HG03060 (cell line): ENCODE results near the gene EVX1.

Source experiments
- ATAC-seq: cut with Tn5 transposase; IDR thresholded peaks from one replicate; pipeline ENCODE4 v1.9.1; 2021; ENCODE audit warnings: low read depth, moderate number of reproducible peaks; ENCODE audit not compliant: unreplicated experiment

Gene EVX1

DNA sequence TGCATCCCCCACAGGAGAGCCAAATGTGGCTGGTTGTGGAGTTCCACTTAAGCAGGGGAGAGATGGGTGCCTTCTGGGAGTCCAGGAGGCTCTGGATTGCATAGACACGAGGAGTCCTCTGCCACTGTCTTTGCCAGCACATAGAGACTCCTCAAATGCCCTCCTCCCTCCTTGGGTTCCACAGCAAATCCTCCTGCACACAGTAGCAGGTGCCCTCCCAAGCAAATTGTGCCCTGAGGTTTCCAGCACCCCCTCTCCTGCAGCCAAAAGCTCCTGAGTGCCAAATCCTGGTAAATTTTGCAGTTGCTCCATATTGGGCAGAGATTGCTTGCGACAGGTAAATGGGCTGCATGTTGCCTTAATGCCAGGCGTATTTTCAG lies 5.8 kb downstream of the EVX1 start:
- ATAC-seq = no peak

DNA sequence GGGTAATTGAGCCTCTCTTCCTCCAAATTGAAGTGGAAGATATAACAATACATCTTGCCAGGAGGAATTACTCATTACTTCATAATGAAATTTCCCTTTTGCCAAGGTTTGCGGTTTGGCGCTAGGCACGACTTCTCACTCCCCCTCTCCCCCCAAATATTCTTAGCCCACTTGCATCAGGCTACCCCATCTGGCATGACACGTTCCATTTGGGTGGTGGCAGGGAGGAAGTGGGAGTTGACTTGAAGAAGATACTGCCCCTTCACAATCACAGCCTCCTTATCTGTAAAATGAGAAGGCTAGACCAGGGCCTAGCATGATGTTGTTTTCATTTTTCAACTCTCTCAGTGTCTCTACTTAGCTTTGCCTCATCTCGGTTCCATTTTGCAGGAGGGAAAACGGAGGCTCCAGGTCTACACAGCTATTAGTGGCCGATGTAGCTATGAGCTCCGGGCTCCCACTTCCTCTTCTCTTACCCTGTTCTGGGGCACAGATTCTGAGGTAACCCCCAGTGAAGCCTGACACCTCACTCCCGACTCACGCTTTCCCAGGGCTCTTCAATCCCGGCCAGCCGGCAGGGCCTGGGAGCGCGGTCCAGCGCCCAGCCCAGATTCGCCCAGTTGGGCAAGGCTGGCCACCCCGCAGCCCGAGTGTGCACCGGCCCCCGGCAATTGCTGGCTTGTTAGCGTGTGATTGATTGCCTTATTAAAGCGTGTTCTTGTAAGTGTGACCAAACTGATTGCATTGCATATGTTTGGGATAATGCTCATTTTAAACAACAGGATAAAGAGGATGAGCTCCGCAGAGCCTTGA lies 6.5 kb downstream of the EVX1 start:
- ATAC-seq = no peak

DNA sequence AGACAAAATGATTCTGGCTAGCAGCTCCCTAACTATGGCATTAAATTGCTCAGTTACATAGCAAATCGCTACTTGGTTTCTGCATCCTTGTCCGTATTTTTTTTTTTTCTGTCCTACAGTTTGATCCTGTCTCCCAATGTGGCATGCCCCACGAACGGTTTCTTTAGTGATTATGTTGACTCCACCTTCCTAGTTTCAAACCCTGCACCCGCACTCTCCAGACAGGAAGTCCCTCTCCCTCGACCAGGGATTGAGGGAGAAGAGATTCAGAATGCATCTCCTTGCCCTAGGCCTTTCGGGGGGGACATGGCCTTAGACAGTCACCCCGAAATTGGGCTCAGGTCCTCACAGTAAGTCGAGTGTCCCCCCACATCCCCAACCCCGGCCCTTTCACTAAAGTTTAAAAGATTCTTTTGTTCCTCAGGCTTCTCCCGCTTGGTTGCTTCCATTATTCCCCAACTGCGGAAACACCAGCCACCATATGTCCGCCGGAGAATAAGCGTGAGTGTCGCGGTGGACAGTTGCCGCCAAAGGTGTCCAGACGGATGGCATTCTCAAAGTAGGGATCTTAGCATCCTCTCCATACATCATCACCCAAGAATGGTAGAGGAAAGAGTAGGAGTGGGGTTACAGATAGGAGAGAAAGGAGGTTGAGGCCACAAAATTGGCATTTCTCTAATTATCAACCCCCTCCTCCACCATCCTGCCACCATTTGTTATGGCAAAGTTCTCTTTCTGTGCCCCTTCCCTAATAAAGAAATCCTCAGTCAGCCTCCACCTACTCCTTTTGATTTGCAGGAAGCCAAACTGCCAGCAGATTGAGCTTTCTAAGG lies 7.3 kb downstream of the EVX1 start:
- no peak for ATAC-seq

DNA sequence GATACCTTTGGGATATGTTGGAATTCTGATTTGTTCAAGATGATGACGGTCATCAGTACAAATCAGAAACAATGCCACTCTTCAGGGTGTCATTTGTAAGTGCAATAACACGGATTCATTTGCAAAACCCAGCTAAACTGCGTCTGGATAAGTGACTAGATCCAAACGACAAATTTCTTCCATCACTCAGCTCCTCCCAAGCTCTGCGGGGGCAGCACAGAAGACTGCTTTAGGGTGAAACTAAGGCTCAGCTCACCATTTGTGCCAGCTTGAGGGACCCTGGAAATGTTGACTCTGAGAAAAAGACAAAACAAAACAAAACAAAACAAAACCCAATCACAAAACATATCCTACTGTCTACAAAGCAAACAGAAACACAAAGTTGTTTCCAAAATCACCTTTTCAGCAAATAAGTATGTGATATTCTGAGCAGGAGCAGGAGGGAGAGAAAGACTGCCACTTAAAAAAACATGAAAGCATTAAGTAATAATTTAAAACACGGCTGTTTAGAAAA lies 8.0 kb downstream of the EVX1 start:
- no peak for ATAC-seq

DNA sequence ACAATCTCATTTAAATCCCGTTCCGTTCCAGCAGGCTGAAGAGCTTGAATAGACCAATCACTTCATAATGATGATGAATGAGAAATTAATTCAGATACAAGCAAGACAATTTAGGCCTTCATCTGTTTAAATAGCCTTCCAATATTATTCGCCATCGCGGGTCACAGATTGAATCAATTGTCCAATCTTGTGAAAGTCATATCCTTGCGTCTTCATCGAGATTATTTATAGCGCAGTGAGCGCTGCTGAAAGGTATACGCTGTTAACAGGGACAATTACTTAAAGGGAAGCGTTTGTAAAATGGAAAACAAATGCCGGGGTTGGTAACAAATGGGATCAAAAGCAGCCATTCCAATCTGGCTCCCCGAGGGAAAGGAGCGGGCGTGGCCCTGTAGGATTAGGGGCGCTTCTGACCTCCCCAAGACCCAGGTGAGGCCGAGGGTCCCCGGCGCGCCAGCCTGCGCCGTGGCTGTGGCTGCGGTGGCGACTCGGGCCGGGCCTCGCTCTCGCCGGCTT lies 8.6 kb downstream of the EVX1 start:
- no peak for ATAC-seq

DNA sequence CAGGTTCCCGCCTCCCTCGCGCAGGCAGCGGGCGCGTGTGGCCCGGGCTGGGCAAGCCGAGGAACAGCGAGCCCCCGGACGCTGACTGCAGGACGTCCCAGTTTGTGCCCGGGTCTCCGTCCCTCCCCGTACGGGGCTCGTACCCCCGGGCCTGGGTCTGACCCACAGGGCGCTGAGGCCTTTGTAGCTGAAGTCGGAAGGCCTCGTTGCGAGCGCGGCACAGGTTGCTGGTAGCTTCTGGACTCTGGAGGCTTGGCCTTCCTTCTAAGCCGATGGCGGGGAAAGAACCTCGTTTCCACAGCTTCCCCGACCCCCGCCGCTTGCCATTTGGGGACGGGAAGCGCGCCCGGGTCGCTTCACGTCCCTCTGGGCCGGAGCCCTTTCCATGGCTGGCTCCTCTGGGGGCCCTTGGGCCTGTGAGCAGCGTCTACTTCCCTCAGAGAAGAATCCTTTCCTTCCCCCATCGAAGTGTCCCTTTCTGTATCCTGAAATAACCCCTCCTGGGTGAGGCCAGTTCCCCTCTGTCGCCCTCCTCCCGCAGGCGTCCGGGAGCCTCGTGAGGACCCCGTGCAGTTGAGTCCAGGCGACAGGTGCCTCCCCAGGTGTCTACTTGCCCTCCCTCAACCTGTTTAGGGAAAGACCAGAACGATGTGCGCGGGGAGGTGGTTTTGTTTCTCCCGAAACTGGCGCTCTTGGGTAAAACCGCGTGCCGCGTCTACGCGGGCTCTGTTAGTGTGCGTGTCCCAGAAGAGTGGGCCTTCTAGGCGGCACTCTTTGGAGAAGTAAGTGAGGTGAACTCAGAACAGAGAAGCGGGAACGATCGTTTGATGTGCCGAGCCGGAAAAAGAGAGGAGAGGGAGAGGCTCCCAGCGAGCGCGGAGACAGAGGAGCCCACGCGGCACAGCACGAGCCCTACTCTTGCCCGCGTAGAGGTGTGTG lies 9.3 kb downstream of the EVX1 start:
- ATAC-seq = no peak

DNA sequence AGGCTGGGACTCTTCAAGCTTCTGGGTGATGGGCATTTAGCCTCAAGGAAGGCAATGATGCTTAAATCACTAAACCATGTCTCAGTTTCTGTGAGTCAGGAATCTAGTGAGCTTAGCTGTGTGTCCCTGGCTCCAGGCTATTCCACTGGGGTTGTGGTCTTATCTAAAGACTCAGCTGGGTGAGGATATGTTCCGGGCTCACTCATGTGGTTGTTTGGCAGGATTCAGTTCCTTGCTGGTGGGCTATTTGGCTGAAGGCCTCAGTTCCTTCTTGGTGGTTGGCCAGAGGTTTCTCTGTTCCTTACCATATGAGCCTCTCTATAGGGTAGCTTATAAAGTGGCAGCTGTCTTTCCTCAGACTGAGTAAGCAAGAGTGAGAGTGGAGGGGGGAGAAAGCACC lies 12.0 kb downstream of the EVX1 start:
- no peak for ATAC-seq

DNA sequence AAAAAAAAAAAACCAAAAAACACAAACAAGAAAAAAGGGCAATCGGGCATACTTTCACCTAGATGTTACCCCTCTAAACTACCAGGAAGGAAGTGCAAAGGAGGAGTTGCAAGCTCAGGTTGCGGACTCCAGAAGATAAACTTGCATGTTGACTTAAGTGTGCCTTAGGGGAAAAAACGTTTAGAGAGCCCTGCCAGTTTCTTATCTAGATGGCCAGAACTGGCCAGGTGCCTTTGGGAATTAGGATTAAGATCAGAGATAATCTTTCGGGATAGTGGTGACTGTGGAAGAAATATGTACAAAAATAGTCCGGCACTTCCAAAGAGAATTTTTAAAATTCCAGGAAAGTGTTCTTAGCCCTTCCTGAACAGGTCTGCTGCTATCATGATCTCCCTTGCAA lies 17.6 kb downstream of the EVX1 start:
- no peak for ATAC-seq

DNA sequence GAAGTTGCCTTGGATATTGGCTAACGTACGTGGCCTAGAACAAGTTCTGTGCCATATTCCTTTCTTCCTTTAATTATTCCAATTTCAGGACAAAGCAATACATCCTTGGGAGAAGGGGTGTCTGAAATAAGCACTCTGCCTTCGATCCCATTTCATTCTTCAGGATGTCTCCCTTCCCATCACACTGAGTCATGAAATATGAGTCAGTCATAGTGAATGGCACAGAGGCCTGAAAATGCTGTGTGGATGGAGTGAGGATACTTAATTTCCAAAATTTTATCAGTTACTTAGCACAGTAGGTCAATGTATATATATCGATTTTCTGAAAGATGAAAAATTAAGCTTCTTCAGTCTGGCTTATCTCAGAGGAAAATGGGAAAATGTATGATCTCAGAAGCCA lies 19.5 kb downstream of the EVX1 start:
- ATAC-seq = no peak

DNA sequence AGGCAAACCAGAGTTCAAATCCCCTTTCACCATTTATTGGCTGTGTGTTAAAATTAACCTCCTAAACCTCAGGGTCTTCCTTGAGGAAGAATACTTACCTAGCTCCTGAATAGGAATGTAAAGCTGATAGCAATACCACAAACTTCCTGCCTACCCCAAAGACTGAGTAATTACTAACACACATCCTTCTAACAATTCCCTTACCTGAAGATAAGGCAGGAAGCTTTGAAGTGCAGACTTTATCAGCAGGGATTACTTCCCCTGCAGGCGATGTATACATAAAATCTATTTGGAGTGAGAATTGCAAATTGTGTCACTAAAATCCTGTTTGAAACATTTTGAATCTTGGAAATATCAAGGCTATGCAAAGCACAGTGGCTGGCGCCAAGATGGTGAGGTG lies 21.2 kb downstream of the EVX1 start:
- ATAC-seq = no peak

DNA sequence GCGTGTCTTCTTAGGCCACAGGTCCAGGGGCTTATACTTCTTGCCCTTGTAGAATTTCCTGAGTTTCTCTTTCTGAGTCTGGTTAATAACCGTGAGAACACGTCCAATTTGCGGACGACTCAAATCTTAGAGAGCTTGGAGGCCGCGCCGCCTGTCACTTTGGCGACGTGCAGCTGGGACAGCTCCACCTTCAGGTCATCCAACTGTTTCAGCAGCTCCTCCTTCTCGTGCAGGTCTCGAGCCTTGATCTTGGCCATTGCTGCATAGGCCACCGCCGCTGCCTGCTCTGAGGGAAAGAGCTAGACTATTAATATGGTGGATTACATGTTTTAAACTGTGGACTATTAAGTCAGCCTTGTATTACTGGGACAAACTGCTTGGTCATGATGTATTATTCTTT lies 26.9 kb downstream of the EVX1 start:
- ATAC-seq = no peak

DNA sequence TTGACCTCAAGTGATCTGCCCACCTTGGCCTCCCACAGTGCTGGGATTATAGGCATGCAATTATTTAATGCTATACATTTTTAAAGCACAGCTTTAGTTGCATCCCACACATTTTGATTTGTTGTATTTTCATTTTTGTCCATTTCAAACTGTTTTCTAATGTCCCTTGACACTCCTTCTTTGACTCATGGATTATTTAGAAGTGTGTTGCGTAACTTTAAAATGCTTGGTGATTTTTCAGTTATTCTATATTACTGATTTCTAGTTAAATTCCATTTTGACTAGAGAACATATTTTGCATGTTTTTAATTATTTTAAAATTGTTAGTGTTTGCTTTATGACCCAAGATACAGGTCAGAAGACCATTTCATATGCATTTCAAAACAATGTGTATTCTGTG lies 28.8 kb downstream of the EVX1 start:
- no peak for ATAC-seq

DNA sequence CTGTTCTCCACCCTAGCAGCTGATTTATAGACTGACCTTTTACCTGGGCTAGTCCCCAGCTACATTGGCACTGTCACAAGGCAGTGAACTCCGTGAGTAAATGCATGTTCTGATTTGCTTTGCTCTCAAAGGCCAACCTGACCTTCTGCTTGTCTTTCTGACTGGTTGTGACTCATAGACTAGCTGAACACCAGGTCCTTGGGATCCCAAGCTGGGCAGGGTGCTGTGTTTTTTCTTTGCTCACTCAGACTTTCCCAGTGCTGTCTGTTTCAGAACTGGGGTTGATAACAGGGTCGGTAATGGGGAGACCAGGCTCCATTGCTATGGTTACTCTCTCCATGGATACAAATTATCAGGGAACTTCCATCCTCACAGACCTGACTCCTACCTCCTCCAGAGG lies 35.0 kb downstream of the EVX1 start:
- ATAC-seq = no peak

DNA sequence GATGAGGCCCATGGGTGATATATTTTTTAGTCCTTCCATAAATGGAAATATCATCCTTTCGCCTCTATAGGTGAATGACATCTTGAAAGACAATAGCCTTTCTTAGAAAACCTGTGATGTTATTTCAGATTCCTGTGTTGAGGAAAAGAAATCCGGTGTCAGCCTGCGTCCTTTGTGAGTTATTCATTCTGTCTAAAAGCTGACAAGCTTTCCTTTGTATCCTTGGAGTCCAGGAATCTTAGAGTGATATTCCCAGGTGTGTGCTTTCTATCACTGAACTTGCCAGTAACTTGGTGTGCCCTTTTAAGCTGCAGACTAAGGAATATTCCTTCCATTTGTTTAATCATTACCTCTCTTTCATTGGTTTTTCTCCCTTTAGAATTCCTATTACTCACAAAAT lies 41.0 kb downstream of the EVX1 start:
- ATAC-seq = no peak

DNA sequence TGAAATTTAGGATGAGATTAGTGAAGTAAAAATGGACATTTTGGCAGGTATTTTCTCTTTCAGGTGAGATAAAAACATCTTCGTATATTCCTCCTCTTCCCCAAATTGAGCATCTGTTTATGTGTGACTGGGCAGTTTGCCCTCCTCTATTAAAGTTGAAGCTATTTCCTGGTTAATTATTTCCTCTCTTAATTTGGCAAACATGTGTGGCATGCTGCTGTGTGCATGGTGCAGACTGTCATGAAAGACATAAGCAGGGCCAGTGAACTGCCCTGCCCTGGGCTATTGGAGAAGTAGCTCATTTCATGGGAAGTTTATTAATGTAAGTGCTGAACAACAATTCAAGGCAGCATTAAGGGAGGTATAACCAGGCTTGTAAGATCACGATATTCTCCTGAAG lies 52.6 kb downstream of the EVX1 start:
- ATAC-seq = no peak

DNA sequence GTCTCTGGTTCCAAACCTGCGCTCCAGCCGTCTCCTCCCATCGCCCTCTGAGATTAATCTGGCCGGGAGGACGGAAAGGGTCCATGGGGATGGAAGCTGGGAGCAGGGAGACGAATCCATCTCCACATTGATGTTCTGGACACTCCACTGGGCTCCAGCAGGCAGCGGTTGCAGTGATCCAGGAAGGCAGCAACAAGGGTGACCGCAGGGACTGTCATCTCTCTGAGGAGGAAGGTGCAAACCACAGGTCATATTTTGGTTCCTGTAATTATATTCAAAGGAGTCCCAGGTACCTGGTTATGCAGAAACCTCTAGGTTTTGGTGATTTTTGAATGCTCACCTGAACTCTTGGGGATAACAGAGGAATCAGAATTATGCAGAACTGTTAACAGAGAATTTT lies 54.8 kb downstream of the EVX1 start:
- no peak for ATAC-seq
